IMR-90 (cell line): ENCODE results near the gene SLC22A15. TPM values are rescaled to one million over a fixed set of nuclear protein-coding genes. Genes with fewer than 3 reads are reported as not detected.
"Not testable (repeated sequence)": the region's sequence is repeated elsewhere in the genome, so short reads cannot be mapped to it uniquely, and the experiment has no call there.

Source experiments
- ATAC-seq: fragments of 200-7000 bp; cut with Tn5 transposase; 2 replicates; pipeline ENCODE4 v1.9.1; 2020; ENCODE audit warnings: low read depth, mild to moderate bottlenecking, moderate library complexity
- BruUV-seq: library from RNA; stranded (reverse); fragments of 400-500 nt; replicated peaks from 2 replicates; lab custom pipeline; 2021; lab: Mats Ljungman, UMichigan
- CTCF ChIA-PET: fragments of 300-600 bp; formaldehyde crosslinking; extraction: SDS; loops from one replicate; lab custom pipeline; 2021; ENCODE audit warnings: antibody characterized with exemption; lab: Yijun Ruan, JAX
- POLR2A ChIA-PET: fragments of 300-600 bp; sonication (Branson Sonifier 250); formaldehyde crosslinking; loops from one replicate; lab custom pipeline; 2022; ENCODE audit warnings: antibody characterized with exemption; ENCODE audit not compliant: unreplicated experiment; lab: Charles Lee
- DNase-seq: peaks from one replicate; pipeline ENCODE4 v3.0.0; 2013
- H2AFZ ChIP-seq: replicated peaks from 2 replicates; pipeline ENCODE3; 2013; ENCODE audit warnings: low read length, mild to moderate bottlenecking; ENCODE audit not compliant: poor library complexity
- H2AK5ac ChIP-seq: 2 replicates; pipeline ENCODE4 v1.6.1; 2013; ENCODE audit warnings: low read depth, low read length, inconsistent platforms
- H2AK9ac ChIP-seq: replicated peaks from 2 replicates; pipeline ENCODE3; 2013; ENCODE audit warnings: mild to moderate bottlenecking, low read depth, low read length, moderate library complexity; ENCODE audit not compliant: poor library complexity
- H2BK120ac ChIP-seq: 2 replicates; pipeline ENCODE4 v1.6.1; 2013; ENCODE audit warnings: low read depth, low read length, inconsistent platforms
- H2BK15ac ChIP-seq: 3 replicates; pipeline ENCODE4 v1.6.1; 2013; ENCODE audit warnings: low read depth, low read length, inconsistent platforms
- H2BK20ac ChIP-seq: 2 replicates; pipeline ENCODE4 v1.6.1; 2013; ENCODE audit warnings: low read depth, mild to moderate bottlenecking, inconsistent platforms, low read length, moderate library complexity
- H2BK5ac ChIP-seq: 2 replicates; pipeline ENCODE4 v1.6.1; 2013; ENCODE audit warnings: mild to moderate bottlenecking, low read depth, low read length, inconsistent platforms; ENCODE audit not compliant: poor library complexity, severe bottlenecking
- H3K14ac ChIP-seq: replicated peaks from 2 replicates; pipeline ENCODE4 v1.6.1; 2013; ENCODE audit warnings: low read depth, low read length, inconsistent platforms
- H3K18ac ChIP-seq: 2 replicates; pipeline ENCODE4 v1.6.1; 2013; ENCODE audit warnings: low read depth, low read length, control low read depth
- H3K23ac ChIP-seq: 2 replicates; pipeline ENCODE4 v1.6.1; 2013; ENCODE audit warnings: low read depth, low read length, inconsistent platforms
- H3K27ac ChIP-seq: 2 replicates; pipeline ENCODE4 v1.5.1; 2013; ENCODE audit warnings: mild to moderate bottlenecking, control low read depth, low read length; ENCODE audit not compliant: insufficient read depth
- H3K27me3 ChIP-seq: 2 replicates; pipeline ENCODE4 v1.6.1; 2013; ENCODE audit warnings: low read length; ENCODE audit not compliant: control insufficient read depth, insufficient read depth
- H3K36me3 ChIP-seq: 2 replicates; pipeline ENCODE4 v1.6.1; 2013; ENCODE audit warnings: low read length, mixed read lengths; ENCODE audit not compliant: control insufficient read depth, insufficient read depth
- H3K4ac ChIP-seq: 2 replicates; pipeline ENCODE4 v1.6.1; 2013; ENCODE audit warnings: low read depth, low read length, inconsistent platforms
- H3K4me1 ChIP-seq: 2 replicates; pipeline ENCODE4 v1.6.1; 2013; ENCODE audit warnings: low read length, mixed read lengths; ENCODE audit not compliant: control insufficient read depth, insufficient read depth
- H3K4me2 ChIP-seq: 2 replicates; pipeline ENCODE4 v1.6.1; 2013; ENCODE audit warnings: low read depth, mild to moderate bottlenecking, control low read depth, low read length, moderate library complexity
- H3K4me3 ChIP-seq: 2 replicates; pipeline ENCODE4 v1.5.1; 2013; ENCODE audit warnings: low read depth, mild to moderate bottlenecking, control low read depth, low read length, moderate library complexity; ENCODE audit not compliant: insufficient read depth
- H3K56ac ChIP-seq: 2 replicates; pipeline ENCODE4 v1.6.1; 2013; ENCODE audit warnings: low read length, inconsistent platforms; ENCODE audit not compliant: insufficient read depth; ENCODE audit errors: extremely low read depth
- H3K79me1 ChIP-seq, 2 experiments: 2 replicates each; pipeline ENCODE4 v1.6.1; 2013; ENCODE audit warnings: low read length in 2 of 2, inconsistent platforms in 1 of 2, low read depth in 1 of 2
- H3K9ac ChIP-seq: 2 replicates; pipeline ENCODE4 v1.6.1; 2013; ENCODE audit warnings: low read depth, low read length, control low read depth
- H3K9me1 ChIP-seq: 2 replicates; pipeline ENCODE4 v1.6.1; 2013; ENCODE audit warnings: low read length, inconsistent platforms; ENCODE audit not compliant: insufficient read depth
- H3K9me3 ChIP-seq: 2 replicates; pipeline ENCODE4 v1.6.1; 2013; ENCODE audit warnings: low read length; ENCODE audit not compliant: control insufficient read depth, insufficient read depth
- H4K20me1 ChIP-seq: 2 replicates; pipeline ENCODE4 v1.6.1; 2013; ENCODE audit warnings: low read length, inconsistent platforms; ENCODE audit not compliant: insufficient read depth
- H4K5ac ChIP-seq: 2 replicates; pipeline ENCODE4 v1.6.1; 2013; ENCODE audit warnings: mild to moderate bottlenecking, low read depth, low read length, control low read depth
- H4K8ac ChIP-seq, 2 experiments: 2 replicates each; pipeline ENCODE4 v1.6.1; 2013; ENCODE audit warnings: low read depth in 2 of 2, low read length in 2 of 2, control low read depth in 1 of 2, inconsistent platforms in 1 of 2
- H4K91ac ChIP-seq: 2 replicates; pipeline ENCODE4 v1.6.1; 2013; ENCODE audit warnings: low read depth, low read length, inconsistent platforms; ENCODE audit not compliant: insufficient read depth
- WGBS, 2 experiments: methylation state at CpG; one replicate each; pipeline versions ENCODE4 v1.1.5 to v1.1.7; 2013; ENCODE audit warnings: missing lambda C conversion rate in 2 of 2; ENCODE audit not compliant: insufficient read length in 1 of 2; ENCODE audit errors: extremely low coverage in 2 of 2; 5-methylcytosine and 5-hydroxymethylcytosine counted together
- dilution Hi-C: fragments of 300-500 bp; cut with HindIII; formaldehyde crosslinking; loops from one replicate; pipeline ENCODE4 v1.14.3; 2018; ENCODE audit warnings: low sequenced_read_pairs; ENCODE audit not compliant: unreplicated experiment
- in situ Hi-C: fragments of 300-500 bp; cut with MboI; formaldehyde crosslinking; loops from 3 replicates; pipeline ENCODE4 v1.14.3; 2019; ENCODE audit warnings: low sequenced_read_pairs, inconsistent platforms, mixed read lengths
- intact Hi-C: fragments of 100-400 bp; cut with micrococcal nuclease; formaldehyde crosslinking; loops from 2 replicates; pipeline ENCODE4 v1.10.0; 2022
- polyA plus RNA-seq, 3 experiments: library from polyadenylated mRNA; depleted of rRNA; stranded (reverse); fragments of >200 nt; gene quantifications; 2 replicates each; pipeline ENCODE4 v1.2.3, GENCODE V29; 2012; ENCODE audit warnings: low replicate concordance in 1 of 3
- total RNA-seq: library from RNA; depleted of rRNA; stranded (reverse); fragments of >200 nt; gene quantifications from 2 replicates; pipeline ENCODE4 v1.2.3, GENCODE V29; 2012

The SLC22A15 gene
- total and polyA plus RNA-seq, 2 of the 4 experiments (the other 2 are of a cell fraction), result under 0.01 to 0.02 TPM

- CTCF ChIA-PET, H4K5ac ChIP-seq, H2AK5ac ChIP-seq, H3K27me3 ChIP-seq, H2BK120ac ChIP-seq, H4K8ac ChIP-seq, H3K56ac ChIP-seq, H3K27ac ChIP-seq, ATAC-seq, dilution Hi-C loops, H3K9me3 ChIP-seq, in situ Hi-C loops, H2BK5ac ChIP-seq, H2BK15ac ChIP-seq, H3K4me2 ChIP-seq, H3K9ac ChIP-seq, H3K4me3 ChIP-seq, H3K18ac ChIP-seq, H4K91ac ChIP-seq, DNase-seq, H3K4ac ChIP-seq, H2AFZ ChIP-seq, intact Hi-C loops, H4K20me1 ChIP-seq, H3K23ac ChIP-seq, H3K36me3 ChIP-seq, H3K14ac ChIP-seq, H3K4me1 ChIP-seq, BruUV-seq, H3K79me1 ChIP-seq, POLR2A ChIA-PET, H2BK20ac ChIP-seq, H2AK9ac ChIP-seq, H3K9me1 ChIP-seq: not testable (repeated sequence)
- 80% methylated on average over 1 of the region's 8 CpGs; no CpG with 5 or more reads in 1 of the 2 experiments for WGBS, 2 experiments
These were observed 70.6 kb downstream of the SLC22A15 start for GRCh38 chr1:116046933-116047332.

- H3K9me1 ChIP-seq, H3K14ac ChIP-seq, H3K4me3 ChIP-seq, H3K79me1 ChIP-seq, dilution Hi-C loops, H3K9me3 ChIP-seq, intact Hi-C loops, H2AK9ac ChIP-seq, CTCF ChIA-PET, H2BK20ac ChIP-seq, H3K9ac ChIP-seq, POLR2A ChIA-PET, H2BK120ac ChIP-seq, H3K4me1 ChIP-seq, H3K4ac ChIP-seq, H4K91ac ChIP-seq, H3K56ac ChIP-seq, H3K4me2 ChIP-seq, H3K36me3 ChIP-seq, H2BK5ac ChIP-seq, ATAC-seq, H4K8ac ChIP-seq, H3K27ac ChIP-seq, BruUV-seq, H3K27me3 ChIP-seq, H3K23ac ChIP-seq, DNase-seq, H2BK15ac ChIP-seq, H4K5ac ChIP-seq, H2AK5ac ChIP-seq, H2AFZ ChIP-seq, in situ Hi-C loops, H4K20me1 ChIP-seq, H3K18ac ChIP-seq: not testable (repeated sequence)
- no CpG with 5 or more reads among the region's 16 CpGs for WGBS, 2 experiments
These were observed 75.6 kb downstream of the SLC22A15 start for GRCh38 chr1:116051896-116052295.
